Smooth muscle cell (in vitro differentiated cells): ENCODE results near the gene LTBP3. TPM values are rescaled to one million over a fixed set of nuclear protein-coding genes. Genes with fewer than 3 reads are reported as not detected.

Experiments
- DNase-seq: peaks from one replicate; lab custom pipeline; 2025; ENCODE audit not compliant: unreplicated experiment; lab: John Stamatoyannopoulos, UW
- H2AFZ ChIP-seq: fragments of 200-600 bp; sonication (generic); 2 replicates; pipeline ENCODE4 v1.6.0; 2016; ENCODE audit warnings: antibody characterized with exemption, low read depth, mild to moderate bottlenecking
- H3F3A ChIP-seq: fragments of 200-600 bp; sonication (generic); 2 replicates; pipeline ENCODE4 v1.6.0; 2017; ENCODE audit warnings: antibody characterized with exemption, low read depth
- H3K27ac ChIP-seq: fragments of 200-600 bp; sonication (generic); 2 replicates; pipeline ENCODE4 v1.5.1; 2016; ENCODE audit warnings: low read depth, mild to moderate bottlenecking
- H3K27me3 ChIP-seq: fragments of 200-600 bp; sonication (generic); 2 replicates; pipeline ENCODE4 v1.6.1; 2016; ENCODE audit warnings: low read depth, mild to moderate bottlenecking
- H3K36me3 ChIP-seq: fragments of 200-600 bp; sonication (generic); 2 replicates; pipeline ENCODE4 v1.5.1; 2016; ENCODE audit warnings: low read depth
- H3K4me1 ChIP-seq: fragments of 200-600 bp; sonication (generic); 2 replicates; pipeline ENCODE4 v1.5.1; 2016; ENCODE audit warnings: low read depth
- H3K4me2 ChIP-seq: fragments of 200-600 bp; sonication (generic); 2 replicates; pipeline ENCODE4 v1.6.0; 2016; ENCODE audit warnings: mild to moderate bottlenecking
- H3K4me3 ChIP-seq: fragments of 200-600 bp; sonication (generic); 2 replicates; pipeline ENCODE4 v1.5.1; 2016; ENCODE audit warnings: mild to moderate bottlenecking
- H3K79me2 ChIP-seq: fragments of 200-600 bp; sonication (generic); 2 replicates; pipeline ENCODE4 v1.6.0; 2016; ENCODE audit warnings: low read depth, mild to moderate bottlenecking
- H3K9ac ChIP-seq: fragments of 200-600 bp; sonication (generic); 2 replicates; pipeline ENCODE4 v1.6.0; 2016; ENCODE audit warnings: low read depth
- H3K9me3 ChIP-seq: fragments of 200-600 bp; sonication (generic); replicated peaks from 2 replicates; pipeline ENCODE4 v1.5.1; 2016; ENCODE audit warnings: low read depth
- H4K20me1 ChIP-seq: fragments of 200-600 bp; sonication (generic); 2 replicates; pipeline ENCODE4 v1.6.0; 2016; ENCODE audit warnings: low read depth
- WGBS: methylation state at CpG from one replicate; pipeline ENCODE4 v1.1.7; 2016; ENCODE audit warnings: low lambda C conversion rate; 5-methylcytosine and 5-hydroxymethylcytosine counted together
- polyA plus RNA-seq: library from polyadenylated mRNA; unstranded; fragments of >200 nt; fragmentation: Nextera tagmentation; extraction: Ambion mirVana; gene quantifications from 2 replicates; pipeline ENCODE4 v1.2.1, GENCODE V29; 2016
- total RNA-seq: library from RNA; depleted of rRNA; stranded (reverse); fragments of >200 nt; gene quantifications from 2 replicates; pipeline ENCODE4 v1.2.3, GENCODE V29; 2014
- TF ChIP-seq, protein P1 (sequence below): fragments of 200-600 bp; sonication (generic); IDR thresholded peaks from 2 replicates; pipeline ENCODE4 v1.5.1; 2017; ENCODE audit warnings: borderline replicate concordance, mild to moderate bottlenecking, antibody characterized with exemption; ENCODE audit not compliant: insufficient read depth, poor library complexity, severe bottlenecking

The LTBP3 gene
- total and polyA plus RNA-seq, 2 experiments from 2014 or later, result 33.6 to 46.4 TPM

- Histone ChIP-seq H3K4me2 (peak overlapping the region; percentile 77), H3K79me2 (peaks cover 24% of the 10 kb centered on the region), H3K4me1 (peaks cover 78% of the 10 kb centered on the region), H3K9me3 (no peaks in the 10 kb centered on the region), H4K20me1 (no peaks in the 10 kb centered on the region), H3F3A (peaks cover 56% of the 10 kb centered on the region), H3K36me3 (no peaks in the 10 kb centered on the region), H2AFZ (no peak overlapping the region), H3K4me3 (no peak overlapping the region), H3K9ac (peak overlapping the region; percentile 92), H3K27me3 (no peaks in the 10 kb centered on the region), H3K27ac (peak overlapping the region; percentile 98)
- 67% methylated on average over 4 of the region's 4 CpGs for WGBS
- no peak for DNase-seq
- TF ChIP-seq, protein P1, sequence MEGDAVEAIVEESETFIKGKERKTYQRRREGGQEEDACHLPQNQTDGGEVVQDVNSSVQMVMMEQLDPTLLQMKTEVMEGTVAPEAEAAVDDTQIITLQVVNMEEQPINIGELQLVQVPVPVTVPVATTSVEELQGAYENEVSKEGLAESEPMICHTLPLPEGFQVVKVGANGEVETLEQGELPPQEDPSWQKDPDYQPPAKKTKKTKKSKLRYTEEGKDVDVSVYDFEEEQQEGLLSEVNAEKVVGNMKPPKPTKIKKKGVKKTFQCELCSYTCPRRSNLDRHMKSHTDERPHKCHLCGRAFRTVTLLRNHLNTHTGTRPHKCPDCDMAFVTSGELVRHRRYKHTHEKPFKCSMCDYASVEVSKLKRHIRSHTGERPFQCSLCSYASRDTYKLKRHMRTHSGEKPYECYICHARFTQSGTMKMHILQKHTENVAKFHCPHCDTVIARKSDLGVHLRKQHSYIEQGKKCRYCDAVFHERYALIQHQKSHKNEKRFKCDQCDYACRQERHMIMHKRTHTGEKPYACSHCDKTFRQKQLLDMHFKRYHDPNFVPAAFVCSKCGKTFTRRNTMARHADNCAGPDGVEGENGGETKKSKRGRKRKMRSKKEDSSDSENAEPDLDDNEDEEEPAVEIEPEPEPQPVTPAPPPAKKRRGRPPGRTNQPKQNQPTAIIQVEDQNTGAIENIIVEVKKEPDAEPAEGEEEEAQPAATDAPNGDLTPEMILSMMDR, result no peak
Observed at GRCh38 chr11:65492387-65492636, 65.8 kb downstream of the LTBP3 start.

GRCh38 chr11:65491614-65492386 is 66.4 kb downstream of the LTBP3 start:
- peak; percentile 40 for DNase-seq
- TF ChIP-seq, protein P1, result no peak
- no peak overlapping the region for H2AFZ ChIP-seq
- no peaks in the 10 kb centered on the region for H3K9me3 ChIP-seq
- H3K4me2 ChIP-seq, result peak overlapping the region; percentile 77
- H3K9ac ChIP-seq, result peak overlapping the region; percentile 92
- H3F3A ChIP-seq, result peaks cover 61% of the 10 kb centered on the region
- H3K27me3 ChIP-seq, result no peaks in the 10 kb centered on the region
- H3K27ac ChIP-seq, result peak overlapping the region; percentile 98
- WGBS, result 21% methylated on average over 17 of the region's 17 CpGs
- no peaks in the 10 kb centered on the region for H3K36me3 ChIP-seq
- H4K20me1 ChIP-seq, result no peaks in the 10 kb centered on the region
- no peak overlapping the region for H3K4me3 ChIP-seq
- H3K4me1 ChIP-seq, result peaks cover 80% of the 10 kb centered on the region
- peaks cover 24% of the 10 kb centered on the region for H3K79me2 ChIP-seq

DNA sequence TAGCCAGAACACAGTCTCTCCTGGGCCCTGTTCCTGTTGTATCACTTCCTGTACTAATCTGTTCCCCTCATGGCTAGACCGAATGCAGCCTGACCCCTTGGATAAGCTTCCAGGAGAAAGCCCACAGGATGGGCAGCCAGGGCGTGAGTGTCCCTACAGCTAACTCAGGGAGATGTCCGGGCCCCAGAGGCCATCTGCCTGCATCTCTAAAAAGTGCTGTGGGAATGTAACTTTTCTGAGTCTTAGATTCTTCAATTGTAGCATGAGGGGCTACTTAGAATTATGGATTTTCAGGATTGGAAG is 67.0 kb downstream of the LTBP3 start:
- peaks cover 76% of the 10 kb centered on the region for H3K4me1 ChIP-seq
- H3K9me3 ChIP-seq, result no peaks in the 10 kb centered on the region
- DNase-seq, result no peak
- H3K4me2 ChIP-seq, result peak overlapping the region; percentile 77
- H3K79me2 ChIP-seq, result peaks cover 21% of the 10 kb centered on the region
- no peaks in the 10 kb centered on the region for H3K36me3 ChIP-seq
- TF ChIP-seq, protein P1, result no peak
- H4K20me1 ChIP-seq, result no peaks in the 10 kb centered on the region
- H3K9ac ChIP-seq, result peak overlapping the region; percentile 92
- no peak overlapping the region for H3K4me3 ChIP-seq
- peaks cover 65% of the 10 kb centered on the region for H3F3A ChIP-seq
- H3K27ac ChIP-seq, result peak overlapping the region; percentile 98
- H2AFZ ChIP-seq, result no peak overlapping the region
- no peaks in the 10 kb centered on the region for H3K27me3 ChIP-seq
- WGBS, result 44% methylated on average over 3 of the region's 3 CpGs

- Histone ChIP-seq H3K4me3 (no peak overlapping the region), H2AFZ (no peak overlapping the region), H3K36me3 (no peaks in the 10 kb centered on the region), H4K20me1 (no peaks in the 10 kb centered on the region), H3K79me2 (peaks cover 10% of the 10 kb centered on the region), H3K9ac (peak overlapping the region; percentile 92), H3K27me3 (no peaks in the 10 kb centered on the region), H3K9me3 (no peaks in the 10 kb centered on the region), H3K27ac (peak overlapping the region; percentile 98), H3K4me1 (peaks cover 87% of the 10 kb centered on the region), H3F3A (peaks cover 67% of the 10 kb centered on the region), H3K4me2 (peak overlapping the region; percentile 77)
- no peak for DNase-seq
- TF ChIP-seq, protein P1, result no peak
- WGBS, result 4% methylated on average over 8 of the region's 8 CpGs
Observed at GRCh38 chr11:65489706-65490320, 68.3 kb downstream of the LTBP3 start.
